ENCODE results near the gene OCA2. TPM values are rescaled to one million over a fixed set of nuclear protein-coding genes. Genes with fewer than 3 reads are reported as not detected.

Gene OCA2
- total and polyA plus RNA-seq, 7 donors: 0.36 to 0.41 TPM; not detected in 5

GRCh38 chr15:27868828-27869404 is 230.2 kb downstream of the OCA2 start:
- 71 to 83% methylated on average over 10 of the region's 10 CpGs for WGBS, 2 donors
- no peak overlapping the region for H3K27ac ChIP-seq
- no peak overlapping the region for H3K4me3 ChIP-seq
- intact Hi-C loops (cut with DNase I): no loop called here
- H3K9me3 ChIP-seq: peaks cover 0 to 3% (median 0%) of the 10 kb centered on the region in 4 donors
- H3K27me3 ChIP-seq: no peaks in the 10 kb centered on the region
- H3K4me1 ChIP-seq: no peaks in the 10 kb centered on the region
- no peak for DNase-seq
- TF ChIP-seq EP300 (IDR thresholded peaks at IDR 0.05): no peak
- no peak for TF ChIP-seq POLR2AphosphoS5 (IDR thresholded peaks at IDR 0.05)
- TF ChIP-seq POLR2A (IDR thresholded peaks at IDR 0.05): no peak
- TF ChIP-seq CTCF (IDR thresholded peaks at IDR 0.05): no peak
- H3K36me3 ChIP-seq: no peaks in the 10 kb centered on the region

GRCh38 chr15:27867861-27868260 is 231.3 kb downstream of the OCA2 start:
- 73 to 77% methylated on average over 7 of the region's 7 CpGs for WGBS, 2 donors
- DNase-seq: no peak
- Histone ChIP-seq H3K9me3 (peaks cover 0 to 3% (median 0%) of the 10 kb centered on the region in 4 donors), H3K36me3 (no peaks in the 10 kb centered on the region), H3K4me3 (no peak overlapping the region), H3K27me3 (no peaks in the 10 kb centered on the region), H3K4me1 (no peaks in the 10 kb centered on the region), H3K27ac (no peak overlapping the region)
- intact Hi-C loops (cut with DNase I): no loop called here
- TF ChIP-seq CTCF (IDR thresholded peaks at IDR 0.05) (no peak), POLR2A (IDR thresholded peaks at IDR 0.05) (no peak), EP300 (IDR thresholded peaks at IDR 0.05) (no peak), POLR2AphosphoS5 (IDR thresholded peaks at IDR 0.05) (no peak)

- Histone ChIP-seq H3K4me1 (no peaks in the 10 kb centered on the region), H3K27ac (no peak overlapping the region), H3K36me3 (no peaks in the 10 kb centered on the region), H3K9me3 (peaks cover 0 to 3% (median 0%) of the 10 kb centered on the region in 4 donors), H3K27me3 (no peaks in the 10 kb centered on the region), H3K4me3 (no peak overlapping the region)
- intact Hi-C loops (cut with DNase I): no loop called here
- 82 to 83% methylated on average over 10 of the region's 10 CpGs for WGBS, 2 donors
- DNase-seq: no peak
- TF ChIP-seq EP300 (IDR thresholded peaks at IDR 0.05) (no peak), CTCF (IDR thresholded peaks at IDR 0.05) (no peak), POLR2AphosphoS5 (IDR thresholded peaks at IDR 0.05) (no peak), POLR2A (IDR thresholded peaks at IDR 0.05) (no peak)
Observed at GRCh38 chr15:27866505-27867165, 232.5 kb downstream of the OCA2 start.

GRCh38 chr15:27865926-27866325 is 233.2 kb downstream of the OCA2 start:
- Histone ChIP-seq H3K4me3 (no peak overlapping the region), H3K27me3 (no peaks in the 10 kb centered on the region), H3K36me3 (no peaks in the 10 kb centered on the region), H3K4me1 (no peaks in the 10 kb centered on the region), H3K9me3 (peaks cover 0 to 7% (median 0%) of the 10 kb centered on the region in 4 donors), H3K27ac (no peak overlapping the region)
- DNase-seq: no peak
- TF ChIP-seq EP300 (IDR thresholded peaks at IDR 0.05): no peak
- TF ChIP-seq CTCF (IDR thresholded peaks at IDR 0.05): no peak
- no peak for TF ChIP-seq POLR2A (IDR thresholded peaks at IDR 0.05)
- TF ChIP-seq POLR2AphosphoS5 (IDR thresholded peaks at IDR 0.05): no peak
- 61 to 79% methylated on average over 3 of the region's 3 CpGs for WGBS, 2 donors
- intact Hi-C loops (cut with DNase I): no loop called here
